Left forelimb (tissue), 1 donor: ENCODE data around the gene PAQR4.
"Not testable (repeated sequence)": the region's sequence is repeated elsewhere in the genome, so short reads cannot be mapped to it uniquely, and the experiment has no call there.

Experiments used
- DNase-seq: peaks from one replicate; pipeline ENCODE4 v3.0.0-alpha.2; 2018; ENCODE audit warnings: low spot score

Gene PAQR4

GRCh38 chr16:2968738-2969544 is at the start of gene PAQR4:
Gene PAQR4 (plus strand): TSS chr16:2969348. CDS start chr16:2969675, 327 bp downstream.
- peak; percentile 90 for DNase-seq

DNA sequence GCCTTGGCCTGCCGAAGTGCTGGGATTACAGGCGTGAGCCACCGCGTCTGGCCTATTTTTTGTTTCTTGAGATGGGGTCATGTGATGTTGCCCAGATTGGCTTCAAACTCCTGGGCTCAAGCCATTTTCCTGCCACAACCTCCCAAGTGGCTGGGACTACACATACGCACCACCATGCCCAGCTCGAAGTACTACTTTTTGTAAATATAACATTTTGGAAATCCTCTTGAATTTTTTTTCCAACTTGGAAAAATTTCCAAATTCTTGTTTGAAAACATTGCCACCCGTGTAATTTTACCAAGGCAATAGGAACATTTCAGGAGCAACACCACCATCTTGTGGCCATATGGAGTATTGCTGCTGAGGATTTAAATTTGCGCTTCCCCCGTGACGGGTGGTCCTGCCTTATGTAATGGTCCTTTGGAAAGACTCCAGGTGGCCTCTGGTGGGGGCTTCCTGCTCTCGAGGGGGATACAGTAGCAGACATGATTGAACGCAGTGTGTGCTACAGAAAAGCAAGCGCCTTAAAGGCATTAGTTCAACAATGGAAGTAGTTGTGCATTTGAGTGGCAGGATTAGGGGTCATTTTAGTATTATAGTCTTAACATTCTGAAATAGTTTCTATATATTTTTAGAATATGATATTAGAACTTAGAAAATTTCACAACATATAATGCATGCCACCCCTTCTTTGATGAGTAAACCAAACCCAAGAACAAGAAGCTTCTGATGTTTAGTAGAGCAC is 49.5 kb upstream of the PAQR4 start:
- DNase-seq: no peak

DNA sequence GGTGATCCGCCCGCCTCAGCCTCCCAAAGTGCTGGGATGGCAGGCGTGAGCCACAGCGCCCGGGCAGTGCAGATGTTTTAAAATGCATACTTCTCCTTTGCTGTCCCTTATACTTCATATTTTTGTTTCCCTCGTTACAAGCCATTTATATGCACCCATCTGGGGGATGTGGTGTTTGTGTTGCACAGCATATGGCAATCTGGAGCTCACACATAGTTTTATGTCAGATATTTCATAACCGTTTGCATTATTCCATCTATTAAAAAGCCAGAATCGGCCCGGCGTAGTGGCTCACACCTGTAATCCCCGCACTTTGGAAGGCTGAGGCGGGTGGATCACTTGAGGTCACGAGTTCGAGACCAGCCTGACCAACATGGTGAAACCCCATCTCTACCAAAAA is 45.7 kb upstream of the PAQR4 start:
- DNase-seq: no peak

GRCh38 chr16:2924901-2925755 is 44.0 kb upstream of the PAQR4 start:
- no peak for DNase-seq

DNA sequence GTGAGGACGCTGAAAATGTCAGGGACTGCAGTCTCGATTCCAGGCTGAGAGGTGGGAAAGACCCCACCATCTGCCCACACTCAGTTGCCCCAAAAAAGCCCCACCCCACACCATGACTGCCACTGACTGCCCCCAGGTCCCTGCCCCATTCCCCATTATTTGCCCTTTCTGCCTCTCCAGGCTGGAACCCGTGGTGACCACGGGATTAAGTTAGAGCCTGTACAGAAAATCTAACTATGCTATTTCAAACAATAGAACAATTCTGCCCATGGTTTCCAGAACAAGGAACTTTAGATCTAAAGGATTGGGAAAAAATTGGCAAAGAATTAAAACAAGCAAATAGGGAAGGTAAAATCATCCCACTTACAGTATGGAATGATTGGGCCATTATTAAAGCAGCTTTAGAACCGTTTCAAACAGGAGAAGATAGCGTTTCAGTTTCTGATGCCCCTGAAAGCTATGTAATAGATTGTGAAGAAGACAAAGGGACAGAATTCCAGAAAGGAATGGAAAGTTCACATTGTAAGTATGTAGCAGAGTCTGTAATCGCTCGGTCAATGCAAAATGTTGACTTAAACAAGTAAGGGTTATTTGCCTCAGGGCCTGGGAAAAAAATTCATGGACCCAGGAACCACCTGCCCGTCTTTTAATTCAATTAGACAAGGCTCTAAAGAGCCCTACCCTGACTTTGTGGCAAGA is 43.0 kb upstream of the PAQR4 start:
- no peak for DNase-seq

DNA sequence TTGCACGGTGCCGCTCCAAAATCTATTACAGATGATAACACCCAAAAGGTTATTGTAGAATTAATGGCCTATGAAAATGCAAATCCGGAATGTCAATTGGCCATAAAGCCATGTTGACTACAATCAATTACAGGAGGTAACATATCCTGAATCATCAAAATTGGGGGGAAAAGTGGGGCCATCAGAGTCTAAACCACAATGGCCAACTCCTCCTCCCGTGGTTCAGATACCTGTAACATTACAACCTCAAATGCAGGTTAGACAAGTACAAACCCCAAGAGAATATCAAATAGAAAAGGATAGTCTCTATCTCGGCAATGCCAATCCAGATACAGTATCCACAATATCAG is 42.5 kb upstream of the PAQR4 start:
- DNase-seq: no peak

DNA sequence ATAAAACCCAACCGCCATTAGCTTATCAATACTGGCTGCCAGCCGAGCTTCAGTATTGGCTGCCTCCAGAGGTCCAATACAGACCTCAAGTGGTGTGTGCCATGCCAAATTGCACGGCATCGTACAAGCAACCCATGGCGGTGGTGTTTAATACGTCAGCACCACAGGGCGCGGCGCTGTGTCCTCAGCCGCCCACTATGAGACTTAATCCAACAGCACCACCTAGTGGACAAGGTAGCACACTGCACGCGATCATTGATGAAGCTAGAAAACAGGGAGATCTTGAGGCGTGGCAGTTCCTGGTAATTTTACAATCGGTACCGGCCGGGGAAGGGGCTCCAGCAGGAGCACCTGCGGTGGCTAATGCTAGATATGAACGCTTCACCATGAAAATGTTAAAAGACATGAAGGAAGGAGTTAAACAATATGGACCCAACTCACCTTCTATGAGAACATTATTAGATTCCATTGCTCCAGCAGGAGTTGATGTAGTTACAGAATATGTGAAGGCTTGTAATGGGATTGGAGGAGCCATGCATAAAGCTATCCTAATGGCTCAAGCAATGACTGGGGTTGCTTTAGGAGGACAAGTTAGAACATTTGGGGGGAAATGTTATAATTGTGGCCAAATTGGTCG is 42.0 kb upstream of the PAQR4 start:
- no peak for DNase-seq

DNA sequence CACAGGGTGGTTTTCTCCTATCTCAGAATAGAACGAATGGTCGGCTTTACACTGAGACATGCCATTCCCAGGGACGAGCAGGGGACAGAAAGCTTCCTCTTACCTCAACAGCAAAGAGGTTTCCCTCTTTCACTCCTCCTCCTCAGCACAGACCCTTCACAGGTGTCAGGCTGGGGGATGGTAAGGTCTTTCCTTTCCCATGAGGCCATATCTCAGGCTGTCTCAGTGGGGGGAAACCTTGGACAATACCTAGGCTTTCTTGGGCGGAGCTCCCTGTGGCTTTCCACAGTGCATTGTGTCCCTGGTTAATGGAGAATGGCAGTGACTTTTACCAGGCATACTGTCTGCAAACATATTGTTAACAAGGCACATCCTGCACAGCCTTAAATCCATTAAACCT is 41.0 kb upstream of the PAQR4 start:
- not testable (repeated sequence) for DNase-seq

DNA sequence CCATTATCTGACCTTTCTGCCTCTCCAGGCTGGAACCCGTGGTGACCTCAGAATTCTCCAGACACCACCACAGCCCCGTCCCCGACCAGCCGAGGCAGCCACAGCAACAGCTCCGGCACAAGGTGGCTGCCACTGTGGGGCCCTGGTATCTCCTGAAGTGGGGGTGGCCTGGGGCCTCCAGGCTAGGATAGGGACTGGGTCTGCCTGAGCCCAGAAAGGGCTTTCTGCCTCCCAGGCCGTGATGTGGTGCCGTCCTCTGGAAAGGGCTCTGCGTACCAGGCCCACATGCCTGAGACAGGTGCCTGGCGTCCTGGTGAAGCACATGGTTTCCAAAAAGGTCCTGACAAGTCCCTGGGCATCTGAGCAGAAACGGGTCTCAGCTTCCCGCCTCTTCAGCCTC is 40.4 kb upstream of the PAQR4 start:
- DNase-seq: no peak

DNA sequence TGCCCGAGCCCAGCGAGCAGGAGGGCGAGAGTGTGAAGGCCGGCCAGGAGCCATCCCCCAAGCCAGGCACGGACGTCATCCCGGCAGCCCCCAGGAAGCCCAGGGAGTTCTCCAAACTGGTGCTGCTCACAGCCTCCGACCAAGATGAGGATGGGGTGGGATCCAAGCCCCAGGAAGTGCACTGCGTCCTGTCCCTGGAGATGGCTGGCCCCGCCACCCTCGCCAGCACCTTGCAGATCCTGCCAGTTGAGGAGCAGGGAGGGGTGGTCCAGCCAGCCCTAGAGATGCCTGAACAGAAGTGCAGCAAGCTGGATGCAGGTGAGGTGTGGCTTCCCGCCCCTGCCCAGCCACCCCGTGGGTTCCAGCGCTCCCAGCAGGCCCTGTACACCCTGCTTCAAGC is 39.5 kb upstream of the PAQR4 start:
- DNase-seq: no peak

DNA sequence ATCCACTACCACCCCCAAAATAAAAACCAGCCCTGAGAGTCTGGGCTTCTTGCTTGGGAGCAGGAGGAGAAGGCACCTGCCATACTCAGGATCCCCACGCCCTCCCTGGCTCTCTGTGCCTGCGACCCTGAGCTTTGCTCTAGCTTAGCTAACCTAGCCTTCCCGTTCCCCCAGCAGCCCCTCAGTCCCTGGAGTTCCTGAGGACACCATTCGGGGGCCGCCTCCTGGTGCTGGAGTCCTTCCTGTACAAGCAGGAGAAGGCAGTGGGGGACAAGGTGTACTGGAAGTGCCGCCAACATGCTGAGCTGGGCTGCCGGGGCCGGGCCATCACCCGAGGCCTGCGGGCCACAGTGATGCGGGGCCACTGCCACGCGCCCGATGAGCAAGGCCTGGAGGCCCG is 38.9 kb upstream of the PAQR4 start:
- DNase-seq: no peak

DNA sequence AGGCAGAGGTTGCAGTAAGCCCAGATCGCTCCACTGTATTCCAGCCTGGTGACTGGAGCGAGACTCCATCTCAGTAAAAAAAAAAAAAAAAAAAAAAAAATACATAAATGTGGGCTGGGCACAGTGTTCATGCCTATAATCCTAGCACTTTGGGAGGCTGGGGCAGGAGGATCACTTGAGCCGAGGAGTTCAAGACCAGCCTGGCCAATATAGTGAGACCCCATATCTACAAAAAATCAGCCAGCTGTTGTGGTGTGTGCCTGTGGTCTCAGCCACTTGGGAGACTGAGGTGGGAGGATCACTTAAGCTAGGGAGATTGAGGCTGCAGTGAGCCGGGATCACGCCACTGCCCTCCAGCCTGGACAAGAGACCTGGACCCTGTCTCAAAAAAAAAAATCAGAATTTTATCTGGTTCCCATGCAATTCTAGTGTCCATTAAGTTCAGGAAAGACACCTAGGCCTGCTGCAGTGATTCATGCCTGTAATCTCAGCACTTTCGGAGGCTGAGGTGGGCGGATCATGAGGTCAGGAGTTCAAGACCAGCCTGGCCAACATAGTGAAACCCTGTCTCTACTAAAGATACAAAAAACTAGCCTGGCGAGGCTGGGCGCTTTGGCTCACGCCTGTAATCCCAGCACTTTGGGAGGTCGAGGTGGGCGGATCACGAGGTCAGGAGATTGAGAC is 37.8 kb upstream of the PAQR4 start:
- not testable (repeated sequence) for DNase-seq

DNA sequence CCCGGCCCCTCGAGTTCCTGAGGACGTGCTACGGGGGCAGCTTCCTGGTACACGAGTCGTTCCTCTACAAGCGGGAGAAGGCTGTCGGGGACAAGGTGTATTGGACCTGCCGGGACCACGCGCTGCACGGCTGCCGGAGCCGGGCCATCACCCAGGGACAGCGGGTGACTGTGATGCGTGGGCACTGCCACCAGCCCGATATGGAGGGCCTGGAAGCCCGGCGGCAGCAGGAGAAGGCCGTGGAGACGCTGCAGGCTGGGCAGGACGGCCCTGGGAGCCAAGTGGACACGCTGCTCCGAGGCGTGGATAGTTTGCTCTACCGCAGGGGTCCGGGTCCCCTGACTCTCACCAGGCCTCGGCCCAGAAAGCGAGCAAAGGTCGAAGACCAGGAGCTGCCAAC is 36.0 kb upstream of the PAQR4 start:
- no peak for DNase-seq

DNA sequence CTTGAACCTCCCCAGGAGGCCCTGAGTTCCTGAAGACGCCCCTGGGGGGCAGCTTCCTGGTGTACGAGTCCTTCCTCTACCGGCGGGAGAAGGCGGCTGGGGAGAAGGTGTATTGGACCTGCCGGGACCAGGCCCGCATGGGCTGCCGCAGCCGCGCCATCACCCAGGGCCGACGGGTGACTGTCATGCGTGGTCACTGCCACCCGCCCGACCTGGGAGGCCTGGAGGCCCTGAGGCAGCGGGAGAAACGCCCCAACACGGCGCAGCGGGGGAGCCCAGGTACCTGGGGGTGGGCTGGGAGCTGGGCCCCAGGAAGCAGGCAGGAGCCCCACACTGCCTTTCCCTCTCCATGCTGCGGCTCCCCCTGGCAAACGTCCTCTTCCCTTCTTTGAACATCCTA is 35.4 kb upstream of the PAQR4 start:
- no peak for DNase-seq

DNA sequence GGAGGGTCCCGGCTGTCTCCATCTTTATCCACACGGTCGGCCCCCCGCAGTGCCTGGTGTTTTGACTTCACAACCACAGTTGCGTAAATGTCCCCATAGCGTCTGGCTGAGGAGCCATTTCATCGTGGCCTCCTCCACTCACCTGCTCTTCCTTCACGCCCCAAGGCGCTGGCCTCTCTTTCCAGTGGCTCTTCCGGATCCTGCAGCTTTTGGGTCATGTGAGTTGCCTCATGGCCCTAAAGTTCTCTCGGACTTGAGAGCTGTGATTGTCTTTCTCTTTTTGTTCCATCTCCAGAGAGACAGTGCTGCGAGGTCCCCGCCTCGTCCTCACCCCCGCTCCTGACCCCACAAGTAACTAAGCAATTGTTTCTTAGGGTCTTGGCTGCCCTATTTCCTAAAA is 34.7 kb upstream of the PAQR4 start:
- no peak for DNase-seq

DNA sequence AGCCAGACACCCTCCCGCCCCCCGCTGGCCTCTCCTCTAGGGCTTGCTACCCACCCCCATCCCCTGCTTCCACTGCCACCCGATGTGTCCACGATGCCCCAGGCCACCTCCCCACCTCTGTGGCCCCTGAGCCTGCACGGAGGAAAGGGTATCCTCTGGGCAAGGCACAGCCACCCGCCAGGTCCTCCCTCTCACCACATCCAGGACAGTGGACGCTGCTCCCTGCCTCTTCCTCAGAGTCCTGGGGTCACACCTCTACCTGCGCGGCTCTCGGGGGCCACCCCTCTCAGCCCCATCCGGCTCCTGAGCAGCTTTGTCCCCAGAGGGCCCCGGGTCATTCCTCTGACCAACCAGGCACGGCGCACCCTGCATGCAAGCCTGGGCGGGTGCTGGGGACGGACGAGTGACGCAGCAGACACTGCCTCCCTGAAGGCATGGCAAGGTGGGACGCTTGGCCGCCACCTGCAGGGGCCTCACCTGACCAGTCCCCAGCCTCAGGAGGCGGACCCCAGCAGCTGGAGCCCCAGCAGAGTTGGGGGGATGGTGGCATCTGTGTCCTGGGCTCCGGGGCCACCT is 32.6 kb upstream of the PAQR4 start:
- no peak for DNase-seq

- no peak for DNase-seq
Measured at GRCh38 chr16:2937170-2937569, 32.0 kb upstream of the PAQR4 start.

DNA sequence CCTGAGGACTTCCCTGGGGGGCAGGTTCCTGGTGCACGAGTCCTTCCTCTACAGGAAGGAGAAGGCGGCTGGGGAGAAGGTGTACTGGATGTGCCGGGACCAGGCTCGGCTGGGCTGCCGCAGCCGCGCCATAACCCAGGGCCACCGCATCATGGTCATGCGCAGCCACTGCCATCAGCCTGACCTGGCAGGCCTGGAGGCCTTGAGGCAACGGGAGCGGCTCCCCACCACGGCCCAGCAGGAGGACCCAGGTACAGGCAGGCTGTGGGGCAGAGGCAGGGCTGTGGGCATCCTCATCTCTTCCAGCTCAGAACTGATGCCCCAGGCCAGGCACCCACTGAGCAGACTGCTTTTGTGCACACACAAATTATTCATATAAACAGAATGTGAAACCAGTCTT is 30.9 kb upstream of the PAQR4 start:
- DNase-seq: no peak

DNA sequence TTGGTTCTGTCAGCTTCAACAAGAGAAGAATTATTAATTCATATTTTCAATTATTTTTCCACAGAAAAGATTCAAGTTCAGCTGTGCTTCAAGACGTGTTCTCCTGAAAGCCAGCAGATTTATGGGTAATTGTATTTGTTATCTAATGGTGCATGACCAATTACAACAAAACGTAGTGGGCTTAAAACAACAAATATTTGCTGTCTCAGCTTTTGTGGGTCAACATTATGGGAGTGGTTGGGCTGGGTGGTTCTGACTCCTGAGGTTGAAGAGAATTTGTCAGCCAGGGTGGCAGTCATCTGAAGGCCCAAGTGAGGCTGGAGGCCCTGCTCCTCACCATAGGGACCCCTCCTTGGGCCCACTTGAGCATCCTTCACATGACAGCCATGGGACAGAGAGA is 29.2 kb upstream of the PAQR4 start:
- DNase-seq: no peak

- DNase-seq: no peak
Measured at GRCh38 chr16:2942045-2942444, 27.1 kb upstream of the PAQR4 start.

DNA sequence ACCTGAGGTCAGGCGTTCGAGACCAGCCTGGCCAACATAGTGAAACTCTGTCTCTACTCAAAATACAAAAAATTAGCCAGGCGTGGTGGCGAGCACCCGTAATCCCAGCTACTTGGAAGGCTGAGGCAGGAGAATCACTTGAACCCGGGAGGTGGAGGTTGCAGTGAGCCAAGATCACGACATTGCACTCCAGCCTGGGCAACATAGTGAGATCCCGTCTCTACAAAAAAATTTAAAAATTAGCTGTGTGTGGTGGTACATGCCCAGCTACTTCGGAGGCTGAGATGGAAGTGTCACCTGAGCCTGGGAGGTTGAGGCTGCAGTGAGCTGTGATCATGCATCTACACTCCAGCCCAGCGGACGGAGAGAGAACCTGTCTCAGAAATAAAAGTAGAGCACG is 25.4 kb upstream of the PAQR4 start:
- not testable (repeated sequence) for DNase-seq
